Cortex of kidney (tissue), 1 donor: ENCODE results near the gene NBAS.
"Not testable (repeated sequence)": the region's sequence is repeated elsewhere in the genome, so short reads cannot be mapped to it uniquely, and the experiment has no call there.

Source experiments
- DNase-seq: peaks from one replicate; lab custom pipeline; 2025; lab: John Stamatoyannopoulos, UW

NBAS gene

DNA sequence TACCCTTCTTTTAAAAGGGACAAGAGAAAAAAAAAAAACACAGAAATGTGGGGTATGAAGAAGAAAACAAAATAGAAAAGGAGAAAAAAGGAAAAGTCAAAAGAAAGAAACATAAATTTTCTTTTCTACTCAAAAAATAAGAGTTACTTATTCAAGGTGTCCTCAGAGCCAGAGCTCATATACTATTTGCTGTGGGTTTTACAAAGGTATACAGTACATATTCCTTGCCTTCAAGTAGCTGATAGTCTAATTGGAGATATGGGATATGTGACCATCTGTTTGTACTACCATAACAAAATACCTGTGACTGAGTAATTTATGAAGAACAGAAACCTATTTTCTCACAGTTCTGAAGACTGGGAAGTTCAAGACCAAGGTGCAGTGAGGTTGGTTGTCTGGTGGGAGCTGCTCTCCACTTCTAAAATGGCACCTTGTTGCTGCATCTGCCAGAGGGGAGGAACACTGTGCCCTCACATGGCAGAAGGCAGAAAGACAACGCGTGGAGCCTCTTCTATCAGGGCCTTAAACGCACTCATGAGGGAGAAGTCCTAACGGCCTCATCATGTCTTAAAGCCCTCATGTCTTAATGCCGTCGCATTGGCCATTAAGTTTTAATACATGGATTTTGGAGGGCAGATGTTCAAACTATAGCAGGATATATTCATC lies 33.9 kb downstream of the NBAS start:
- no peak for DNase-seq

DNA sequence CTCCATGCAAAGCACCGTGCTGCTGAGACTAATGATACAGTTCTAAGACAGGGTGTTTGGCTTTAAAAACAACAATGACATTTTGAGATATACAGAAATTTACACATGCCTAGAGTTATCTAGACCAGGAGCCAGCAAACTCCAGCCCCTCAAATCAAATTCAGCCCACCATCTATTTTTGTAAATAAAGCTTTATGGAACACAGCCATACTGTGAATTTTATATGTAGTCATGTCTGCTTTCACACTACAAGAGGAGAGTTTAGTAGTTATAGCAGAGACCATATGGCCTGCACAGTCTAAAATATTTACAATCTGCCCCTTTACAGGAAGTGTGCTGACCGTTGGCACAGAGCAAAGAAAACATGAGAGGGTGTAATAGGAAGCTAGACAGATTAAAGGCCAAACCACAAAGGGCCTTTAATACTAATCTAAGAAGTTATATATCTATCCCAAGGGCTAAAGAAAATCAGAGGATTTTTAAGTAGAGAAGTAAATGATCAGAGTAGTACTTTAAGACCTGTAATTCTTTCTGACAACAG lies 39.4 kb downstream of the NBAS start:
- no peak for DNase-seq

DNA sequence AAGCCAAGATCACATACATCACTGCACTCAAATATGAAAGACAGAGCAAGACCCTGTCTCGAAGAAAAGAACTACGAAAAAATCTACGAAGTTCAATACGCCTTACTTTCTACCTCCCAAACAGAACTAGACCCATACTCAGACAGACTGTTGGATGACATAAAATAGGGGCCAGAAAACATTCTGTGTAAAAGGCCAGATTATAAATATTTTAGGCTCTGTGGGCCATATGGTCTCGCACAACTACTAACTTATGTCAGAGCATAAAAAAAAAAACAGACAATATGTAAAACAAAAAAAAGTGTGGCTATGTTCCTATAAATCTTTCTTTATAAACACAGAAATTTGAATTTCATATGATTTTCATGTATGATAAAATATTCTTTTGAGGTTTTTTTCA lies 40.8 kb downstream of the NBAS start:
- DNase-seq, result no peak

DNA sequence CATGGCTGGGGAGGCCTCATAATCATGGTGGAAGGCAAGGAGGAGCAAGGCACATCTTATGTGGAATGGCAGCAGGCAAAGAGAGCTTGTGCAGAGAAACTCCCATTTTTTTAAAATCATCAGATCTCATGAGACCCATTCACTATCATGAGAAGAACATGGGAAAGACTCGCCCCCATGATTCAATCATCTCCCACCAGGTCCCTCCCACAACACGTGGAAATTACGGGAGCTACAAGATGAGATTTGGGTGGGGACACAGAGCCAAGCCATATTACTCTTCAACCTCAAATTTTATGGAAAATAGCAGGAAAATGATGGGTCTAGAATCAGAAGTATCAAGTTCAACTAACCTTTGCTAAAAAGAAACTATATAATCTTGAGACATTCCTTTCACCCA lies 42.4 kb downstream of the NBAS start:
- not testable (repeated sequence) for DNase-seq

DNA sequence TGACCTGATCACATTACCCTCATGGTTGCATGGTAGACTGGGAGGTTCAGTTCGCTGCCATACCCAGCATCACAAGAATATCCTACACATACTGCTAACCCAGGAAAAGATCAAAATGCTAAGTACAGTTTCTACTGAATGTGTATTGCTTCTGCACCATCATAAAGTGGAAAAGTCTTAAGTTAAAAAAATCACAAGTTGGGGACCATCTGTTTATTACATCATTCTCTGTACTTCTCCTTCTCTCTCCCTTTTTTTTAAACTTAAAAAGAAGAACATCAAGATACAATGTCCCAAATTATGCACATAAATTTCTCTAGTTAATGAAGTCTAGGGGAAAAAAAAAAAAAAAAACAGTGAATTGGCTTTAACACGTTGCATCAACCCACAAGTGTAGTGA lies 43.3 kb downstream of the NBAS start:
- no peak for DNase-seq

DNA sequence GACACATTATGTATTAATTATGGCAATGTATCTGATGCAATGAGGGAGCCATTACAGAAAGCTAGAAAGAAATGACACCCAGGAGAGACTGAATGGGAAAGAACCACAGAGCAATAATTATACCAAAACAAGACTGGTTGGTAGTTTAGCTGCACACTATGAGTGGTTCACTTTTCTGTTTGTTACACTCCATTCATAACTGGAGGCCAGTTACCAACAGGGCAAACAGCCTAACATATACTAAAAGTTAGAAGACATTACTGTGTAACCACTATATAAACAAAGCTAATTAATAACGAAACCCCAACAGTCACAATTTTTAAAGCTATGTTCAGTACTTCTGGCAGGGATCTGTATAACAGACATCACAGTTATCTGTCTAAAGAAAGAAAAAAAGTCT lies 49.4 kb downstream of the NBAS start:
- DNase-seq, result no peak

DNA sequence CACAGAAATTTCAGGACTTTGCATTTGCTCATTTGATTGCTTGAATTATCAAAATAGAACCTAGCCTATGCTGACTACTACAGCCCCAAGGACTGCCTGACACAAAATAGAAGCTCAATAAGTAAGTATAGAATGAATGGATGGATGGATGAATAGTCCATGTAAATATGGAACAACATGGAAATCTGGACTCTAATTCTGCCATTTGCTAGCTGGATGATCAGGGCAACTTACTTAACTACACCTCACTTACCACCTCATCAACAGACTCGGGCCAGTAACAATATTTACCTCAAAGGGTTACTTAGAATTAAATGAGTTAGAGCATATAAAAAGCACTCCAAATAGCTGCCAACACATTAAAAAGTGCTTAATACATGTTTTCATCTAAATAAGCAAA lies 50.6 kb downstream of the NBAS start:
- DNase-seq, result no peak

DNA sequence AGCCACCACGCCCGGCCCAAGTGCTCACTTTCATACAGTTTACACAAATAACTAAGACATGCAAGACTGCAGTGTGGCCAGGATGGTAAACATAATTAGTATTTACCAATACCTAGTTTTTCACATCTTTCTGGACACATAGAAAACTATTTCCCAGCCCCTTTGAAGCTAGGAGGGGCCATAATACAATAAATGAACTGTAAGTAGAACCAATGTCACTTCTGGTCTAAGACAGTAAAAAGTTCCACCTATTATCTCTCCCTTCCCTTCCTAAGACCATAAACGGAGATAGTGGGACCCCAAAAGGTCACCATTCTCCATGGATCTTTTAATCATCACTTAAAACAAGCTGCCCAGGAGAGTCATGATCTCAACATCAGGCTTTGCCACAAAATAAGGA lies 51.0 kb downstream of the NBAS start:
- no peak for DNase-seq

DNA sequence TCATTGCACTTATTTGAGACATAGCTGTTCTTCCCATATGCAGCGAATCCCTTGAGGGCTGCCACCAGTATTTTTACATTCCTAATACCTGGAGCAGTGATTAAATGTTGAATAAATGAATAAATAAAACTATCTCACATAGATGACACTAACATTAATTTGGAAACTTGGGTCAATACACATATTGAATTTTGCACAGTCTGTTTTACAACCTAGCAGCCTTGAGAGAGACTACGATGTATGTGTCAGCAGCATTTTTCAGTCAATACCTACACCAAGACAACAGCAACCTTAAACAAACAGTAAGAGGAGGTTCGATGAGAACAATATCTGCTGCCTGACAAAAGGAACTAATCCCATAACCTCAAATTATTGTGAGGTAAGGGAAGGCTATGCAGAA lies 53.4 kb downstream of the NBAS start:
- no peak for DNase-seq

DNA sequence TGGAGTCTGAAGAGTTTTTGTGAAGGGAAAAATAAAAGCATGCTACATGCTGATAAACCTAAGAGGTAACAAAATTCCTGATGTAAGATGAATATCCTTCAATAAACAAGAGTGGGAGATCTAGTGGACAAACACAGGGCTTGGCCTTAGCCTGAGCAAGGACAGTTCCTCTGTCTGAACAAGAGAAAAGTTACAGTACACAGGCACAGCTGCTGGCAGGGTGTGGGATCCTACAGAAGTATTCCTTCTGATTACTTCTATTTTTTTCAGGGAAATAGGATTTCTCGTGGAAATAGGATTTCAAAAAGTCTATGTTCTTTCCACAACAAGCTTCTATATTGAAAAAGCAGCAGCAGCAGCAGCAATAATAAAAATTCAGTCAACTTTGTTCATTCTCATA lies 54.1 kb downstream of the NBAS start:
- no peak for DNase-seq

DNA sequence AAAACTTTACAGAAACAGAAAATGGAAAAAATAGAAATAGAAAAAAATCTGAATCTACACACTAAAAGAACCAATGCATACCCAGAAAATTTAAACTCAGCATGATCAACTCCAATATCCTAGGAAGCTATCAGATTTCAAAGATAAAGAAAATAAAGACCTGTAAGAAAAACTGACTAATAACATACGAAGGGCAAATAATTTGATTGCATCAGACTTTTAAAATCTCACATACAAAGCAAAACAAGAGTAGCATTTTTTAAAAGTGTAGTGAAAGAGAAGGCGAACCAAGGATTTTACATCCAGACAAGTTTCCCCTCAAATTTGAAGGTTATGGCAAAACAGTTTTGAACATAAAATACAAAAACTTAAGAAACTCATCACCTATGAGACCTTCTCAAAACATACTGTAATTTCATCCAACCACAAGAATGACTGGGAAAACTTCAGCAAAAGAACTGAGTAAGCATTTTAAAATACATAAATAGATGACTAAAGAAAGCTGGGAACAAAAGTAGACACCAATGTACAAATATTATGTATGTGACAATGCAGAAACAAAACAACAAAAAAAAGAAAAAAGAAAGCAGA lies 54.8 kb downstream of the NBAS start:
- no peak for DNase-seq

DNA sequence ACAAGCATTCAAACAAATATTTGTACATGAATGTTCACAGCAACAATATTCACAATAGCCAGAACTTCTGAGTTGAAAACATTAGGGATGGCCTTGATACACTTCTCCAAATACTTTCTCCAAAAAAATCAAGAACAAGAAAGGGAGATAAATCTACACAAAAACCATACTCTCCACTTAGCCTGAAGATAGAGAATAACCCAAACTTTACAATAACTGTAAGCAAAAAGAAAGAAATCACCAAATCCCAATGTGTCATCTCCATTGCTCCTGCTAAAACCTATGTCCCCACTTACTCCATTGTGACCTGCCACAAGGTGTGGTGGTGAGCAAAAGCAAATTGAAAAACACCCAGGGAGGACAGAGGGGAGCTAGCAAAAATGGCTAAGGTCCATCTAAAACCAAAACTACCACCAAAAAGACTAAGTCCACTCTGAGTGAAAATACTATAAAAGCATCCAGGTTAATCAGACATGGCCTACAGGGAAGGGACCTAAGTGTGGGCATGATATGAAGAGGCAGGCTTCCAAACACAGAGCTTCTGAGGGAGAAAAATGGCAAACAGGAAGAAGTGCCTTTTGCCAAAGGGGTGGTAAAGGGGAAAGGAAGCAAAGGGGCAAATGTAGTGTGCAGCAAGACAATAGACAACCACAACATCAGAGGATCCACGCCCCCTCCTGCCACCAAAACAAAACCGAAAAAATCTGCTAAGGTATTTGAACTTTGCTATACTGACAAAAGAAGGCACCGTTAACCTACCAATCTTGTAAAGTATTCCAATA lies 56.1 kb downstream of the NBAS start:
- no peak for DNase-seq

DNA sequence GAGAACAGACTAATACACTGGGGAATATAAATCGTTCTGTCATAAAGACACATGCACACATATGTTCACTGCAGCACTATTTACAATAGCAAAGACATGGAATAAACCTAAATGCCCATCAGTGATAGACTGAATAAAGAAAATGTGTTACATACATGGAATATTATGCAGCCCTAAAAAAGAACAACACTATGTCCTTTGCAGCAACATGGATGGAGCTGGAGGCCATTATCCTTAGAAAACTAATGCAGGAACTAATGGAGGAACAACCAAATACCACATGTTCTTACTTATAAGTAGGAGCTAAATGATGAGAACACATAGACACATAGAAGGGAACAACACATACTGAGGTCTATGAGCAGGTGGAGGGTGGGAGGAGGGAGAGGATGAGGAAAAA lies 61.9 kb downstream of the NBAS start:
- not testable (repeated sequence) for DNase-seq

DNA sequence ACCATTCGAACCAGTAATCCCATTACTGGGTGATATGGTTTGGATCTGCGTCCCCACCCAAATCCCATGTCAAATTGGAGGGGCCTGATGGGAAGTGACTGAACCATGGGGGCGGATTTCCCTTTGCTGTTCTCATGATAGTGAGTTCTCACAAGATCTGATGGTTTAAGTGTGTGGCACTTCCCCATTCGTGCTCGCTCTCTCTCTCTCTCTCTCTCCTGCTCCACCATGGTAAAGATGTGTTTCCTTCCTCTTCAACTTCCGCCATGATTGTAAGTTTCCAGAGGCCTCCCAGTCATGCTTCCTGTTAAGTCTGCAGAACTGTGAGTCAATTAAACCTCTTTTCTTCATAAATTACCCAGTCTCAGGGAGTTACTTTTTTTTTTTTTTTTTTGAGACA lies 62.6 kb downstream of the NBAS start:
- DNase-seq, result no peak

DNA sequence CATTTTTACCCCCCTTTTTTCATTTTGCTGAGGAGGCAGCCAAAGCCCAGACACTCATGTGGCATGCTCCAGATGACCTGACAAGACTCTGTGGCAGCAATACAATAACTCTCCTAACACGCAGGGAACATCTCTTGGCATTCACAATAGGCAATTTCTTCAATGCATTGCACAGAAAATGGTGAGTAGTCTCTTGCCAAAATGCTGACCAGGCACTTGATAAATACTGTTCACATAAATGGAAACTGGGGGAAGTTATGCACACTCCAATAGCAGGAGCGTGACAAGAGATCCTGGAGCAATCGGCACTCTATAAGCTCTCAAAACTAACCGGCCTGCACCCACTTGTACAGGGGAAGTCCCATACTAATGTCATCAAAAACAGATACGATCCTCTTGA lies 66.3 kb downstream of the NBAS start:
- DNase-seq, result no peak

DNA sequence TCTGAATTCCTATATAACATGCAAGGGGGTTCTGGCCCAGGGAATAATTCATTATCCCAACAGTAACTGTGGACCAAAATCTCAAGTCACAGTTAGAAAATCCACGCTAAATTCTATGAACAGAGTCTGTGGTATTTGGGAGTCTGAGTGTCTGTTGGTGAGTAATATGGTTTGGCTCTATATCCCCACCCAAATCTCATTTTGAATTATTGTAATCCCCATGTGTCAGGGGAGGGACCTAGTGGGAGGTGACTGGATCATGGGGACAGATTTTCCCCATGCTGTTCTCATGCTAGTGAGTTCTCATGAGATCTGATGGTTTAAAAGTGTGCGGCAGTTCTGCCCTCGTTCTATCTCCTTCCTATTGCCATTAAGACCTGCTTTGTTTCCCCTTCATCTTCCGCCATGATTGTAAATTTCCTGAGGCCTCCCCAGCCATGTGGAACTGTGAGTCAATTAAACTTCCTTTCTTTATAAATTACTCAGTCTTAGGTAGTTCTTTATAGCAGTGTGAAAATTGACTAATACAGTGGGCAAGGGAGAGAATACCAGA lies 68.3 kb downstream of the NBAS start:
- no peak for DNase-seq

DNA sequence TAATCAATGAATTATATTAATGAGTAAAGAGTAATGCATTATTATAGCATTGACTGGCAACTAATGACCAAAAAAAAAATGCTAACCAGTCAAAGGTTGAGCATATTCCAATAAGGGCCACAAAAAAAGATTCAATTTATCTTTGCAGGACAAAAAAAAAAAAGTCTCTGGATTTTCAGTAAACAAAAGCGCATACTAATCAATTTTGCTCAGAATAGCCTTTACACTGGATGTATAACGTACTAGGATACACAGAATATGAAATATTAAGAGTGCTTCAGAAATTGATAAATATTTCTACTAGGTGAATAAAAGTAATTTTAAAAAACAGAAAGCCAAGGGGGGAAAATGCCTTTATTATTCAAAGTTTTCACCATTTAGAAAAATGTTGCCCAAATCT lies 74.4 kb downstream of the NBAS start:
- DNase-seq, result no peak

DNA sequence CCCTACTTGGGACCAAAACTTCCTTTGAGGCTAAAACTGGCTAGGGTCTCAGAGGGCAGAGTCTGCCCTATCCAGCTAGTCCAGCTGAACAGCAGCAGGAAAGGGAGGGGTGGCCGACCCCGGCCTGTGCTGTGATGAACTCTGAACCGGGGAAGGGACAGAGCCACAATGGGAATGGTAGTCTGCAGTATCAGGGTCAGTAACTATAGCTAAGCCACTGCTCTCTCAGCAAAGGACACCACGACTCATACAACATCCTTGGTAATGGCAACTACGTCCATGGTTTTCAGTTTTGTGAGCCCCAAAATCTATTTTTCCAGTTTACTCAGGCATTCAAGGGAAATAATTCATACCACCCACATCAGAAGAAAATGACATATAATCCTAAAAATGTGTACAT lies 75.2 kb downstream of the NBAS start:
- DNase-seq, result no peak

DNA sequence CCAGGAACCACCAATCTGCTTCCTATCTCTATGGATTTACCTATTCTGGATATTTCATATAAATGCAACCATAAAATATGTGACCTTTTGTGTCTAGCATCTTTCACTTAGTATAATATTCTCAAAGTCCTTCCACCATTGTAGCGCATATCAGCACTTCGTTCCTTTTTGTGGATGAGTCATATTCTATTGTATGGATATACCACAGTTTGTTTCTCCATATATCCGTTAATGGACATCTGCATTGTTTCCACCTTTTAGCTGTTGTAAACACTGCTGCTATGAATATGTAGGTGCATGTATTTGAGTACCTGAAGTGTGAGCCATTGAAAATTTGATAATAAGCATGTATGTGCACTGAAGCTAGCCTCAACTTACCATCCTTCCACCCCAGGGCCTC lies 80.1 kb downstream of the NBAS start:
- DNase-seq, result no peak

DNA sequence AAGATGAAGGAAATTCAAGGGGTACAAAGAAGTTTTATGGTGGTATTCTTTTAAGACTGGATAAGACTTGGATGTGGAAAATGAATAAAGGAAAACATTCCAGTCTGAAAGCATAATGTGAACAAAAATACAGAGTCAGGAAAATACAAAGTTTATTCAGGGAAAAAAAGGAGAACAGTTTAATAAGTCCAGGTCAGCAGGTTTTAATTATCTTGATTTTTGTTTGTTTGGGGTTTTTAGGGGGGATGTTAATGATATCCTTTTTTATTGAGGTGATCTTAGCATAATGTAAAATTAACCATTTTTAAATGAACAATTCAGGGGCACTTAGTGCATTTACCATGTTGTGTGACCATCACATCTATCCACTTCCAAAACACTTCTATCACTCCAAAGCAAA lies 80.6 kb downstream of the NBAS start:
- no peak for DNase-seq

DNA sequence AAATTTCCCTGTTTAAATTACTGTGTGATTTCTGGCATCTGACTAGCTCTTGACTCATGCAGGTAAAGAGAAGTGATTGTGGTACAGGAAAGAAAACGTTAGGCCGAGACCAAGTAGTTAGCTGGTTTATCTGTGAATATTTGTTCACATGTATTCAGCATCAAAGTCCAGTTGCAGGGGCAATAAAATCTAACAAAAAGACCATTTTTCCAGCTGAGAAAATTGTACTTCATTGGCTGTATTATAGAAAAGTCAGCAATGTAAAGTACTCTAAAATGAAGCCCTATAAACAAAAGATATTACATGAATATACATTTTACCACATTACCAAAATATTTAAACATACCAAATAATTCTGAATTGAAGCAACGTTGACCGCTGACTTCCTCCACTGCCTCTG lies 88.3 kb downstream of the NBAS start:
- DNase-seq, result no peak

DNA sequence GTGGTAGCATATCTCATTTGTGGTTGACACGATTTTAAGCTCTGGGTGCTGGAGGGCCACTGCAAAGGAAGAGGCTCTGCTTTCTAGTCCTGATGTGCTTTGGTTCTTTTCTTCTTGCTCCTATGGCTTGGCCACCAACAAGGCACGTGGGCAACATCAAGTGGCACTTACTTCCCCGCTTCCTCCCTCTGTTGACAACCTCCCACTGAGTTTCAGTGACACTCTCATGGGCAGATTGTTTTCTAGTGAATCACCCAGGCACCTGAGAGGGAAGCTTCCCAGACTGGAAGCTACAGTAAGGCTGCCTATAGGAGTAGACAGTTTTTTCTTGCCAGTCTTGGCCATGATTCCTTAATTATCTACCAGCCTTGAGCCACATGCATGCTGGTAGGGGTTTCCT lies 89.0 kb downstream of the NBAS start:
- DNase-seq, result no peak

DNA sequence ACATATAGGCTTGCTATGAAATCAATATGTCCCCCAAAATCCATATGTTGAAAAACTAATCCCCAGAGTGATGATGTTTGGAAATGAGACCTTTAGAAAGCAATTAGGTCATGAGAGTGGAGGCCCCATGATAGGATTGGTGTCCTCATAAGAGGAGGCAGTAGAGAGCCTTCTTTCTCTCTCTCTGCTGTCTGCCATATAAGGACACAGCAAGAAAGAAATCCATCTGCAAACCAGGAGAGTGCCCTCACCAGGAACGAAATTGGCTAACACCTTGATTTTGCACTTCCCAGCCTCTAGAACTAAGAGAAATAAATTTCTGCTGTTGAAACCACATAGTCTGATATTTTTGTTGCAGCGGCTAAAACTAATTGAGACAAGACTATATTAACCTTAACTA lies 89.5 kb downstream of the NBAS start:
- no peak for DNase-seq
